Measurements from ENCODE around the gene NAA10.

Gene NAA10

DNA sequence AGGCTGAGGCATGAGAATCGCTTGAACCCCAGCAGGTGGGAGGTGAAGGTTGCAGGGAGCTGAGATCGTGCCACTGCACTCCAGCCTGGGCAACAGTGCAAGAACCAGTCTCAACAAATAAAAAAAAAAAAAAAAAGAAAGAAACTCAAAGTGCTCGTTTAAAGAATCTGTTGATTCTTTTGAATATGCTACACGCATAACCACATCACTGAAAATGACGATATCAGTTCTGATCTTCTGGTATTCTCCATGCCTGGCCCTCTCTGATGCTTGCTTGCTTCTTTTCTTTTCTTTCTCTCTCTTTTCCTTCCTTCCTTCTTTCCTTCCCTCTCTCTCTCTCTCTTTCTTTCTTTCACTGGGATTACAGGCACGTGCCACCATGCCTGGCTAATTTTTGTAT is 23.0 kb downstream of the NAA10 start:
- DNase-seq (ENCODE audit: extremely low read depth in 1 of 2, low read depth in 1 of 2), result no peak

GRCh38 chrX:153910446-153910845 is 24.4 kb downstream of the NAA10 start:
- DNase-seq (ENCODE audit: extremely low read depth in 1 of 2, low read depth in 1 of 2), result no peak

GRCh38 chrX:153909980-153910360 is 24.9 kb downstream of the NAA10 start:
- DNase-seq (ENCODE audit: extremely low read depth in 1 of 2, low read depth in 1 of 2), result no peak

- DNase-seq (ENCODE audit: extremely low read depth in 1 of 2, low read depth in 1 of 2), result no peak
Observed at GRCh38 chrX:153909024-153909979, 25.5 kb downstream of the NAA10 start.

DNA sequence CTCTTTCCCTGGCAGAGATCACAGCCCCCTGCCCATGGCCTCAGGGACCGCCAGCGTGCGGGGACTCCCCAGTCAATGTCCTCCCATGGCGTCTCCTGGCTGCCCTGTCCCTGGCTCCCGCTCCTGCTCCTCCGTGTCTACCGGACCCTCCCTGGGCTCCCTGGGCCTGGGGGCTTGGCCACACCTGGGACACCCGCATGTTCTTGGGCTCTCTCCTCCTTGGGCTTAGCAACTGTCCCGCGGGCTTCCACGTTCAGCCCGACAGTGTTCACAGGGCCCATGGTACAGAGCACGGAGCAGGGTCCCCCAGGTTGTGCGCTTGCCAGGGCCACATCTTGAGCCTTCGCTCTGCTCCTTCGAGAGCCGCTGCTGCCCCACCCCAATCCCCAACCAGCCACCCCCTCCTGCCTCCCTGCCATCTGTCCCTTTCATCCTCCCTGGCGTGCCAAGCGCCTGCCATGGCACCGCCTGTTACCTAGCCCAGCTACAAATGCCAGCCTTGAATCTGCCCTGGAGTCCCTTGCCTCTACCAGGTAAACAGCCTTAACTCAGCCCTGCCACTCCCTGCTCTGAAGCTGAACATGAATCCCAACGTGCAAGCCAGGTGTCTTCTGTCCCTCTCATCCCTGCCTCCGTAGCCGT is 26.5 kb downstream of the NAA10 start:
- DNase-seq (ENCODE audit: extremely low read depth in 1 of 2, low read depth in 1 of 2), result no peak

GRCh38 chrX:153907456-153907855 is 27.4 kb downstream of the NAA10 start:
- DNase-seq (ENCODE audit: extremely low read depth in 1 of 2, low read depth in 1 of 2), result no peak

DNA sequence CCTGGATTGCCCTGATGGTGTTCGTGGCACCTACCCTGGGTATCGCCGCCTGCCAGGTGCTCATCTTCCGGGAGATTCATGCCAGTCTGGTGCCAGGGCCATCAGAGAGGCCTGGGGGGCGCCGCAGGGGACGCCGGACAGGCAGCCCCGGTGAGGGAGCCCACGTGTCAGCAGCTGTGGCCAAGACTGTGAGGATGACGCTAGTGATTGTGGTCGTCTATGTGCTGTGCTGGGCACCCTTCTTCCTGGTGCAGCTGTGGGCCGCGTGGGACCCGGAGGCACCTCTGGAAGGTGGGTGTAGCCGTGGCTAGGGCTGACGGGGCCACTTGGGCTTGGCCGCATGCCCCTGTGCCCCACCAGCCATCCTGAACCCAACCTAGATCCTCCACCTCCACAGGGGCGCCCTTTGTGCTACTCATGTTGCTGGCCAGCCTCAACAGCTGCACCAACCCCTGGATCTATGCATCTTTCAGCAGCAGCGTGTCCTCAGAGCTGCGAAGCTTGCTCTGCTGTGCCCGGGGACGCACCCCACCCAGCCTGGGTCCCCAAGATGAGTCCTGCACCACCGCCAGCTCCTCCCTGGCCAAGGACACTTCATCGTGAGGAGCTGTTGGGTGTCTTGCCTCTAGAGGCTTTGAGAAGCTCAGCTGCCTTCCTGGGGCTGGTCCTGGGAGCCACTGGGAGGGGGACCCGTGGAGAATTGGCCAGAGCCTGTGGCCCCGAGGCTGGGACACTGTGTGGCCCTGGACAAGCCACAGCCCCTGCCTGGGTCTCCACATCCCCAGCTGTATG is 28.5 kb downstream of the NAA10 start:
- no peak for DNase-seq (ENCODE audit: extremely low read depth in 1 of 2, low read depth in 1 of 2)

GRCh38 chrX:153905481-153906095 is 29.2 kb downstream of the NAA10 start:
- no peak for DNase-seq (ENCODE audit: extremely low read depth in 1 of 2, low read depth in 1 of 2)

GRCh38 chrX:153903991-153904957 is 30.6 kb downstream of the NAA10 start, which contains the start of gene AVPR2:
Gene AVPR2 (plus strand): TSS chrX:153904673. CDS start chrX:153905146, 473 bp downstream.
- no peak for DNase-seq (ENCODE audit: extremely low read depth in 1 of 2, low read depth in 1 of 2)

DNA sequence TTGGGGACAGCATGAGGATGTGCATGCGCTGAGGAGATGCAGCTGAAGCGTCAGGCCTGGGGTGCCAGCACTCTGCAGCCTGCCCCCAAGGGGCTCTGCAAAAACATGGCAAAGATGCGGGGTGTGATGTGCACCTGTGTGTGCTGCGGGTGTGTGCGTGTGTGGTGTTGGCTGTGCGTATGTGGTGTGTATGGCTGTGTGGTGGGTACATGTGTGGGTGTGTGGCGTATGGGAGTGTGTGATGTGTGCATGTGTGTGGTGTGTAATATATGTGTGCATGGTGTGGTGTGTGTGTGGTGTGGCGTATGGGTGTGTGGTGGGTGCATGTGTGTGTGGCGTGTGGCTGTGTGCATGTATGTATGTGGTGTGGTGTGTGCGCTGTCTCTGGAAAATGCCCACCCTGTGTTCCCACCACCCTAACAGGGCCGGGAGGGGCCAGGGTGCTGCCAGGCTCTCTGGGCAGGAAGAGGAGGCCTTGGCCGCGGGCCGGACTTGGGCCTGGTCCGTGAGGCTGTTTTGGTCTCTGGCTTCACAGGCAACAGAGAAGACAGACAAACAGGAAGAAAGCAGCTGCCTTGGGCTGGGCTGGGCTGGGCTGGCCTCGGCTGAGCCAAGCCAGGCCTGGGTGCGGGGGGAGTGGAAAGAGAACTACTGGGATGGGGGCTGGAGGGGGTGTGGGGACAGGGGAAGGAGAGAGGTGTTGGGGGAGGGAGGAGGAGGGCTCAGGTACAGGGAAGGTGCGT is 31.4 kb downstream of the NAA10 start:
- DNase-seq (ENCODE audit: extremely low read depth in 1 of 2, low read depth in 1 of 2), result no peak

DNA sequence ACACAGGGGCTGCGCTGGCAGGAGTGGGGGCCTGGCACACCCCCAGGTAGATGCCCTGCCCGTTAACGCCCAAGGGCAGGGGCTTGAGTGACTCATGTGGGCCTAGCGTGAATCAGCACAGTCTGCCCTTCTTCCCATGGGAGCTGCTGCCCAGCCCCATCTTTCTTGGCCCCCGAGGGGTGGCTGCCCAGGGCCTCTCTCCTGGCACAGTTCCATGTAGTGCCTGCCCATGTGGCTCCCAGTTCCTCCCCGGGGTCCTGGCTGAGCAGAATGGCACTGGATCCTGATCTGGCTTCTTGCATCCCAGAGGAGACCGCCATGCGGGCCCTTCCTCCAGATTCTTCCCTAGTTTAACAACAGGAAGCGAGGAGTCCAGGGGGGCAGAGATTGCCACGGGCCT is 32.5 kb downstream of the NAA10 start:
- no peak for DNase-seq (ENCODE audit: extremely low read depth in 1 of 2, low read depth in 1 of 2)

- no peak for DNase-seq (ENCODE audit: extremely low read depth in 1 of 2, low read depth in 1 of 2)
Observed at GRCh38 chrX:153901753-153902140, 33.1 kb downstream of the NAA10 start.

DNA sequence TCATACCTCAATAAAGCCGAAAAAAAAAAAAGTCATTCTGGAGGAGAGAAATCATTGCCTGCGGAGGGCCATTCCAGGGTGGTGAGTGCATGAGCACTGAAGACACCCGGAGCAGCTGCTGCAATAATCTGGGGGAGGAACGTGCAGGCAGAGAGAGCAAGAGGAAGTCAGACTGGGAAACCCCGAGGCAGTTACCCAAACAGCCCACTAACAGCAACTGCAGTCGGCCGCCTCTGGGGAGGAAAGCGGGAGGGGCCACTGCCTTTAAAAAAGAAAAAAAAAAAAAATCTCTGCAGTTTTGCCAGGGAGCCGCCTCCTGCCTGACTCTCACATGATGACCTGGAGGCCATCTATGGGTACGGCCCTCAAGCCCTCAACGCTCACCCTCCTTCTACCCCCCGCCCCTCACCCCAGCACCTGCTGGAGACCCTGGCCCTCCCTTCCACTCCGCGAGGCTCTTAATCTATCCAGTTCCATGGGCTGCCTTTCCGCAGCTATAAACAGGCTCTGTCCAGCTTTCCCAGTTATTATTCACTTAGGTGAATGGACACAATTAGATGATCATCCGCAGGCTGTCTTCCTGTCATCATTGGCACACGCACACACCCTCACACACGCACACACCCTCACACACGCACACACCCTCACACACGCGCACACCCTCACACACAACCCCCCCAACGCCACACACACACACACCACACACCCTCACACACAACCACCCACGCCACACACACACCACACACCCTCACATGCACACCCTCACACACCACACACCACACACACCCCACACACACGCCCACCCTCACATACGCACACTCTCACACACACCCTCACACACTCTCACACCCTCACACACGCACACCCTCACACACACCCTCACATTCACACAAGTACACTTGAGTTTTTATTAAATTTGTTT is 33.7 kb downstream of the NAA10 start:
- DNase-seq (ENCODE audit: extremely low read depth in 1 of 2, low read depth in 1 of 2), result no peak

GRCh38 chrX:153897899-153898298 is 36.9 kb downstream of the NAA10 start:
- DNase-seq (ENCODE audit: extremely low read depth in 1 of 2, low read depth in 1 of 2), result no peak

GRCh38 chrX:153889123-153889522 is 45.7 kb downstream of the NAA10 start:
- no peak for DNase-seq (ENCODE audit: extremely low read depth in 1 of 2, low read depth in 1 of 2)

DNA sequence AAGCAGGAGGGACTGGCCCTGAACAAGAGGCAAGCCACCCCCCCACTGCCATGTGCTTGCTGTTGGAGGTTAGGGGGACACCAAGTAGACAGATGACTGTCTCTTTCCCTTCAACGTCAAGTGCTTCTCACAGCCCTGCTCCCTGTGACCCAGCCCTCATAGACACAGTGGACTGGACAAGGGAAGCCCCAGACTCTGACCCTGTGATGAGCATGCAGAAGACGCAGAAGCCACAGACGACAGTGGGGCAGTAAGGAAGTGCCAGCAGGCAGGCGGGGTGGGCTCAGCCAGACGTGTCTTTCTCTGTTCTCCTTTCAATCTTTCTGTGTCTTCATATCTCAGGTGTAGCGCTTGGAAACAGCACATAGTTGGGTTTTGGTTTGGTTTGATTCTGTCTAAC is 46.5 kb downstream of the NAA10 start:
- no peak for DNase-seq (ENCODE audit: extremely low read depth in 1 of 2, low read depth in 1 of 2)

- DNase-seq (ENCODE audit: extremely low read depth in 1 of 2, low read depth in 1 of 2), result no peak
Observed at GRCh38 chrX:153887385-153887784, 47.5 kb downstream of the NAA10 start.

GRCh38 chrX:153886915-153887314 is 47.9 kb downstream of the NAA10 start:
- no peak for DNase-seq (ENCODE audit: extremely low read depth in 1 of 2, low read depth in 1 of 2)

All from activated CD8-positive, alpha-beta memory T cell treated with anti-CD3 and anti-CD28 coated beads for 1 hour (primary cell).